ENCODE results near the gene FBN2.

- TF ChIP-seq CTCF (IDR thresholded peaks at IDR 0.05) (no peak), POLR2A (IDR thresholded peaks at IDR 0.05) (no peak)
Observed at GRCh38 chr5:128208436-128208835, 329.6 kb downstream of the FBN2 start.
